IMR-90 (cell line): Measurements from ENCODE around the gene TIAM2. TPM values are rescaled to one million over a fixed set of nuclear protein-coding genes. Genes with fewer than 3 reads are reported as not detected.

ENCODE experiments used
- ATAC-seq: fragments of 200-7000 bp; cut with Tn5 transposase; 2 replicates; pipeline ENCODE4 v1.9.1; 2020; ENCODE audit warnings: low read depth, mild to moderate bottlenecking, moderate library complexity
- BruUV-seq: library from RNA; stranded (reverse); fragments of 400-500 nt; replicated peaks from 2 replicates; lab custom pipeline; 2021; lab: Mats Ljungman, UMichigan
- CTCF ChIA-PET: fragments of 300-600 bp; formaldehyde crosslinking; extraction: SDS; loops from one replicate; lab custom pipeline; 2021; ENCODE audit warnings: antibody characterized with exemption; lab: Yijun Ruan, JAX
- POLR2A ChIA-PET: fragments of 300-600 bp; sonication (Branson Sonifier 250); formaldehyde crosslinking; loops from one replicate; lab custom pipeline; 2022; ENCODE audit warnings: antibody characterized with exemption; ENCODE audit not compliant: unreplicated experiment; lab: Charles Lee
- DNase-seq: peaks from one replicate; pipeline ENCODE4 v3.0.0; 2013
- H2AFZ ChIP-seq: replicated peaks from 2 replicates; pipeline ENCODE3; 2013; ENCODE audit warnings: low read length, mild to moderate bottlenecking; ENCODE audit not compliant: poor library complexity
- H2AK5ac ChIP-seq: 2 replicates; pipeline ENCODE4 v1.6.1; 2013; ENCODE audit warnings: low read depth, low read length, inconsistent platforms
- H2AK9ac ChIP-seq: replicated peaks from 2 replicates; pipeline ENCODE3; 2013; ENCODE audit warnings: mild to moderate bottlenecking, low read depth, low read length, moderate library complexity; ENCODE audit not compliant: poor library complexity
- H2BK120ac ChIP-seq: 2 replicates; pipeline ENCODE4 v1.6.1; 2013; ENCODE audit warnings: low read depth, low read length, inconsistent platforms
- H2BK15ac ChIP-seq: 3 replicates; pipeline ENCODE4 v1.6.1; 2013; ENCODE audit warnings: low read depth, low read length, inconsistent platforms
- H2BK20ac ChIP-seq: 2 replicates; pipeline ENCODE4 v1.6.1; 2013; ENCODE audit warnings: low read depth, mild to moderate bottlenecking, inconsistent platforms, low read length, moderate library complexity
- H2BK5ac ChIP-seq: 2 replicates; pipeline ENCODE4 v1.6.1; 2013; ENCODE audit warnings: mild to moderate bottlenecking, low read depth, low read length, inconsistent platforms; ENCODE audit not compliant: poor library complexity, severe bottlenecking
- H3K14ac ChIP-seq: replicated peaks from 2 replicates; pipeline ENCODE4 v1.6.1; 2013; ENCODE audit warnings: low read depth, low read length, inconsistent platforms
- H3K18ac ChIP-seq: 2 replicates; pipeline ENCODE4 v1.6.1; 2013; ENCODE audit warnings: low read depth, low read length, control low read depth
- H3K23ac ChIP-seq: 2 replicates; pipeline ENCODE4 v1.6.1; 2013; ENCODE audit warnings: low read depth, low read length, inconsistent platforms
- H3K27ac ChIP-seq: 2 replicates; pipeline ENCODE4 v1.5.1; 2013; ENCODE audit warnings: mild to moderate bottlenecking, control low read depth, low read length; ENCODE audit not compliant: insufficient read depth
- H3K27me3 ChIP-seq: 2 replicates; pipeline ENCODE4 v1.6.1; 2013; ENCODE audit warnings: low read length; ENCODE audit not compliant: control insufficient read depth, insufficient read depth
- H3K36me3 ChIP-seq: 2 replicates; pipeline ENCODE4 v1.6.1; 2013; ENCODE audit warnings: low read length, mixed read lengths; ENCODE audit not compliant: control insufficient read depth, insufficient read depth
- H3K4ac ChIP-seq: 2 replicates; pipeline ENCODE4 v1.6.1; 2013; ENCODE audit warnings: low read depth, low read length, inconsistent platforms
- H3K4me1 ChIP-seq: 2 replicates; pipeline ENCODE4 v1.6.1; 2013; ENCODE audit warnings: low read length, mixed read lengths; ENCODE audit not compliant: control insufficient read depth, insufficient read depth
- H3K4me2 ChIP-seq: 2 replicates; pipeline ENCODE4 v1.6.1; 2013; ENCODE audit warnings: low read depth, mild to moderate bottlenecking, control low read depth, low read length, moderate library complexity
- H3K4me3 ChIP-seq: 2 replicates; pipeline ENCODE4 v1.5.1; 2013; ENCODE audit warnings: low read depth, mild to moderate bottlenecking, control low read depth, low read length, moderate library complexity; ENCODE audit not compliant: insufficient read depth
- H3K56ac ChIP-seq: 2 replicates; pipeline ENCODE4 v1.6.1; 2013; ENCODE audit warnings: low read length, inconsistent platforms; ENCODE audit not compliant: insufficient read depth; ENCODE audit errors: extremely low read depth
- H3K79me1 ChIP-seq, 2 experiments: 2 replicates each; pipeline ENCODE4 v1.6.1; 2013; ENCODE audit warnings: low read length in 2 of 2, inconsistent platforms in 1 of 2, low read depth in 1 of 2
- H3K9ac ChIP-seq: 2 replicates; pipeline ENCODE4 v1.6.1; 2013; ENCODE audit warnings: low read depth, low read length, control low read depth
- H3K9me1 ChIP-seq: 2 replicates; pipeline ENCODE4 v1.6.1; 2013; ENCODE audit warnings: low read length, inconsistent platforms; ENCODE audit not compliant: insufficient read depth
- H3K9me3 ChIP-seq: 2 replicates; pipeline ENCODE4 v1.6.1; 2013; ENCODE audit warnings: low read length; ENCODE audit not compliant: control insufficient read depth, insufficient read depth
- H4K20me1 ChIP-seq: 2 replicates; pipeline ENCODE4 v1.6.1; 2013; ENCODE audit warnings: low read length, inconsistent platforms; ENCODE audit not compliant: insufficient read depth
- H4K5ac ChIP-seq: 2 replicates; pipeline ENCODE4 v1.6.1; 2013; ENCODE audit warnings: mild to moderate bottlenecking, low read depth, low read length, control low read depth
- H4K8ac ChIP-seq, 2 experiments: 2 replicates each; pipeline ENCODE4 v1.6.1; 2013; ENCODE audit warnings: low read depth in 2 of 2, low read length in 2 of 2, control low read depth in 1 of 2, inconsistent platforms in 1 of 2
- H4K91ac ChIP-seq: 2 replicates; pipeline ENCODE4 v1.6.1; 2013; ENCODE audit warnings: low read depth, low read length, inconsistent platforms; ENCODE audit not compliant: insufficient read depth
- RAD21 ChIP-seq: IDR thresholded peaks from 2 replicates; pipeline ENCODE4 v1.6.1; 2012; ENCODE audit warnings: low read length, improper control_type of control experiment
- WGBS, 2 experiments: methylation state at CpG; one replicate each; pipeline versions ENCODE4 v1.1.5 to v1.1.7; 2013; ENCODE audit warnings: missing lambda C conversion rate in 2 of 2; ENCODE audit not compliant: insufficient read length in 1 of 2; ENCODE audit errors: extremely low coverage in 2 of 2; 5-methylcytosine and 5-hydroxymethylcytosine counted together
- dilution Hi-C: fragments of 300-500 bp; cut with HindIII; formaldehyde crosslinking; loops from one replicate; pipeline ENCODE4 v1.14.3; 2018; ENCODE audit warnings: low sequenced_read_pairs; ENCODE audit not compliant: unreplicated experiment
- in situ Hi-C: fragments of 300-500 bp; cut with MboI; formaldehyde crosslinking; loops from 3 replicates; pipeline ENCODE4 v1.14.3; 2019; ENCODE audit warnings: low sequenced_read_pairs, inconsistent platforms, mixed read lengths
- intact Hi-C: fragments of 100-400 bp; cut with micrococcal nuclease; formaldehyde crosslinking; loops from 2 replicates; pipeline ENCODE4 v1.10.0; 2022
- polyA plus RNA-seq, 3 experiments: library from polyadenylated mRNA; depleted of rRNA; stranded (reverse); fragments of >200 nt; gene quantifications; 2 replicates each; pipeline ENCODE4 v1.2.3, GENCODE V29; 2012; ENCODE audit warnings: low replicate concordance in 1 of 3
- total RNA-seq: library from RNA; depleted of rRNA; stranded (reverse); fragments of >200 nt; gene quantifications from 2 replicates; pipeline ENCODE4 v1.2.3, GENCODE V29; 2012

Gene TIAM2
- total and polyA plus RNA-seq, 2 of the 4 experiments (the other 2 are of a cell fraction): 3.1 to 4.7 TPM

DNA sequence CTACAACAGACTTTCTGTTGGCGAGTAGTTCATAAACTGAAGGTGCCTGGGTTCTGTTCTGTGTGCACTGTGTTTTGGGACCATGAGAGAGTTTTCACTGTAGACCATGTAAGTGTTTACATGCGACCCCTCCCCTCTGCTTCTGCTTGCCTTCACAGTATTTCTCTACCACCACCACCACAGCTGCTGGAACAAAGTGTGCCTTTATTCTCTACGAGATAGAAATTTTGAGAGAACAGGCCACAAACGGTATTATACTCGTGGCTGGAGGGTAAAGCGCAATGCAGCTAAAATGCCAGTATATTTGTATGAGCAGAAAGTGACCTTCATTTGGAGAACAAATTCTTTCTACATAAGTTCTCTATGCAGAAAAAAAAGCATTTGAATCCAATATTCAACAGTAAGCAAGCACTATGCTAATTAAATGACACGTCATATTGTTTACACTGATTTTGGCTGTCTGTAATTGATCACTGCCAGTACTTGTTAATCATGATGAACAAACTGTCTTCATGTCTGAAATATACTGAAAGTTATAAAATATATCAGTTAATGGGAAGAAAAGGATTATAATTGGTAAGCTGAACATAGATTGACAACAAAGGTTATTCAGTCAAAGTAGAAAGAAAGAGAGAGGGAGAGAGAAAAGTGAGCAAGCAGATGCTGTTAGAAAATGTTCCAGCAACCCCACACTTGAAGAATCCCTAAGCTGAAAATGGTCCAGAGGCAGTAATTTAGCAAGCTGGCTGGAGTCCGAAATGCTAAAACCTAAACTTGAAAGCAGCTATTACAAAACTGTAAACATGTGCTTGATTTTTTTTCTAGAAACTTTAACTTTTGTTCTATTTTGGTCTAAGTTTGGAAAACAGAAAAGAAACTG, 277.5 kb downstream of the TIAM2 start:
- Histone ChIP-seq H3K27ac (peak overlapping the region; percentile 44; the same call in 1 of the 2 replicates), H3K27me3 (no peaks in the 10 kb centered on the region), H2BK120ac (peak overlapping the region; percentile 7; the same call in 1 of the 2 replicates), H2BK15ac (no peak overlapping the region), H4K20me1 (0 out of 2 replicates have a peak, but pooled peaks cover 3% of the 10 kb centered on the region), H3K79me1 (peaks cover 16 to 35% of the 10 kb centered on the region in 2 experiments), H3K56ac (no peak overlapping the region), H2AFZ (no peak overlapping the region), H3K36me3 (no peaks in the 10 kb centered on the region; the same call in 1 of the 2 replicates), H3K23ac (peak overlapping the region; percentile 29; the same call in 1 of the 2 replicates), H4K8ac (no peak overlapping the region; a peak in 1 of 4 replicates), H3K4ac (peak overlapping the region; percentile 17; the same call in 1 of the 2 replicates), H2AK5ac (no peak overlapping the region; the same call in 1 of the 2 replicates), H3K9ac (no peak overlapping the region), H4K91ac (no peak overlapping the region), H2BK5ac (no peak overlapping the region), H3K9me1 (peaks cover 9% of the 10 kb centered on the region), H3K4me2 (no peak overlapping the region; the same call in 1 of the 2 replicates), H3K18ac (peak overlapping the region; percentile 41; the same call in 1 of the 2 replicates), H2AK9ac (no peak overlapping the region), H3K9me3 (no peaks in the 10 kb centered on the region), H2BK20ac (peak overlapping the region; percentile 57; the same call in 1 of the 2 replicates), H4K5ac (peak overlapping the region; percentile 48; the same call in 1 of the 2 replicates), H3K14ac (0 out of 2 replicates have a peak overlapping the region, but pooled peaks have one; percentile 28), H3K4me3 (no peak overlapping the region), H3K4me1 (peaks cover 17% of the 10 kb centered on the region)
- intact Hi-C loops (no loop called here), dilution Hi-C loops (no loop called here), in situ Hi-C loops (no loop called here)
- ChIA-PET CTCF (no interaction called here), POLR2A (no interaction called here)
- peak; percentile 35 for ATAC-seq
- 40% methylated on average over 1 of the region's 8 CpGs; no CpG with 5 or more reads in 1 of the 2 experiments for WGBS, 2 experiments
- peak; percentile 35 for DNase-seq
- TF ChIP-seq RAD21: no peak
- no TSS peak for BruUV-seq
